WI38 (cell line): Measurements from ENCODE around the gene RAB28.

ENCODE experiments used
- H3K4me3 ChIP-seq: 2 replicates; pipeline ENCODE4 v1.5.1; 2011; ENCODE audit warnings: low read depth, mild to moderate bottlenecking, control low read depth, low read length
- TF ChIP-seq, protein P1 (sequence below): IDR thresholded peaks from 2 replicates; pipeline ENCODE4 v1.5.1; 2012; ENCODE audit warnings: low read depth, mild to moderate bottlenecking, control low read depth, low read length

The RAB28 gene

DNA sequence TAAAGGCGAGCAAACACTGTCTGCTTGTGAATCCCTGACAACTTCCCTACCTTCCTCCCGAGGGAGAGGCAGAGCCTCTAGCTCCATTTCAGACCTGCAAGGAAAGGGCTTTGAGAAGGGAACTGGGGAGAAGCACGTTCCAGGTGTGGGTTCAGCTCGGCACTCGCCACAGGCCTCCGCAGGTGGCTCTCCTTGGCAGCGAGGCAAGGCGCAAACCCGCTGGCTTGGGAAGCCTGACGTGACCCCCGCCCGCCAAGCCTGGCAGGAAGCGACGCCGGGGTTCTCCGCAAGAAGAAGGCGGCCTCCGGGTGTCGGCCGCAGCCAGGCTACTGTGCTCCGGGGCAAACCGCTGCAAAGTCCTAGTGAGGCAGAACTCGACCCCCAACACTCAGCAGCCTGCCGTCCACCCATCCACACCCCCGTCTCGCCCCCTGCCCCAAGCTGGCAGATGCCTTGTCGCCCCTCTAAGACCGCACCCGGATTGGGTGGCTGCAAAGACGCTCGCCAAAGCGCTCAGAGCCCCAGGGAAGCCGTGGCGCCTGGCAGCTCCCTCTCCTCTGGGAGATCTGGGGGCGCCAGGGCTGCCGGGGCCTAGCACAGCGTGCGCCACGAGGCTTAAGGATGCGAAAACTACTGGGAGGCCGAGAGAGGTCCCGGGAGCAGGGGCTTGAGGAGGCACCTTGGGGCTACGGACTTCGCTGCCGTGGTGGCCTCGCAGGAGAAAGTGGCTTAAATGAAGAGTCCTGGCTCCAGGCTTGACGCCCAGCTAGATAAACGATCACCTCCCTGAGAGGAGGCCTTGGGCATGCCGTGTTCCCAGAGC lies 38.4 kb upstream of the RAB28 start:
- no peak overlapping the region for H3K4me3 ChIP-seq
- TF ChIP-seq, protein P1, sequence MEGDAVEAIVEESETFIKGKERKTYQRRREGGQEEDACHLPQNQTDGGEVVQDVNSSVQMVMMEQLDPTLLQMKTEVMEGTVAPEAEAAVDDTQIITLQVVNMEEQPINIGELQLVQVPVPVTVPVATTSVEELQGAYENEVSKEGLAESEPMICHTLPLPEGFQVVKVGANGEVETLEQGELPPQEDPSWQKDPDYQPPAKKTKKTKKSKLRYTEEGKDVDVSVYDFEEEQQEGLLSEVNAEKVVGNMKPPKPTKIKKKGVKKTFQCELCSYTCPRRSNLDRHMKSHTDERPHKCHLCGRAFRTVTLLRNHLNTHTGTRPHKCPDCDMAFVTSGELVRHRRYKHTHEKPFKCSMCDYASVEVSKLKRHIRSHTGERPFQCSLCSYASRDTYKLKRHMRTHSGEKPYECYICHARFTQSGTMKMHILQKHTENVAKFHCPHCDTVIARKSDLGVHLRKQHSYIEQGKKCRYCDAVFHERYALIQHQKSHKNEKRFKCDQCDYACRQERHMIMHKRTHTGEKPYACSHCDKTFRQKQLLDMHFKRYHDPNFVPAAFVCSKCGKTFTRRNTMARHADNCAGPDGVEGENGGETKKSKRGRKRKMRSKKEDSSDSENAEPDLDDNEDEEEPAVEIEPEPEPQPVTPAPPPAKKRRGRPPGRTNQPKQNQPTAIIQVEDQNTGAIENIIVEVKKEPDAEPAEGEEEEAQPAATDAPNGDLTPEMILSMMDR: no peak

- H3K4me3 ChIP-seq: no peak overlapping the region
- TF ChIP-seq, protein P1: no peak
Measured at GRCh38 chr4:13521047-13521446, 36.9 kb upstream of the RAB28 start.

GRCh38 chr4:13516315-13516860 lies 32.2 kb upstream of the RAB28 start:
- TF ChIP-seq, protein P1: no peak
- no peak overlapping the region for H3K4me3 ChIP-seq

- no peak overlapping the region for H3K4me3 ChIP-seq
- TF ChIP-seq, protein P1: no peak
Measured at GRCh38 chr4:13515268-13515667, 31.1 kb upstream of the RAB28 start.

DNA sequence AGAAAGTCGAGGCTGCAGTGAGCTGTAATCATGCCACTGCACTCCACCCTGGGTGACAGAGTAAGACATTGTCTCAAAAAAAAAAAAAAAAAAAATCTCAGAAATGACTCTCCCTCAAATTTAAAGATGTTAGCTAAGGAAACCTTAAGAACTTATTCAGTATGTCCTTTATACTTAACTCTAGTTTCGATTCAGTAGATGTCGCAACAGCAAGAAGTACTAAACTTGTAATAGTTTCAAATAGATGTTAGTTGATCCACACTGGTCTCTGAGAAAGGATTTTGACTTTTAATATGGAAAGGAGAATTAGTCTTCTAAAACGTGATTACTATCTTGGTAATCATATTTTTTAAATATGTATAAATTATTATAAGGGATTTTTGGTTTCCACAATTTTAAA lies 30.6 kb upstream of the RAB28 start:
- H3K4me3 ChIP-seq: no peak overlapping the region
- TF ChIP-seq, protein P1: no peak

DNA sequence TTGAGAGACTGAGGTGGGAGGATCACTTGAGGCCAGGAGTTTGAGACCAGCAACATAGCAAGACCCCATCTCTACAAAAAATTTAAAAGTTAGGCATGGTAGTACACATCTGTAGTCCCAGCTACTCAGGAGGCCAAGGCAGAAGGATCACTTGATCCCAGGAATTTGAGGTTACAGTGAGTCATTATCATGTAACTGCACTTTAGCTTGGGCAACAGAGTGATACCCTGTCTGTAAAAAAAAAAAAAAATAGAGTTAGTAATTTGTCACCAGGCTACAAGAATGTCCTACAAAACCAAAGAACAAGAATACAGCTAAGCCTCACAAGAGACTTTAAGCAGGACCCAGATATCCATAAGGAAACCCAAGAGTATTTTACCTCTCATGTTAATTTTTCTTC lies 27.0 kb upstream of the RAB28 start:
- no peak overlapping the region for H3K4me3 ChIP-seq
- TF ChIP-seq, protein P1: no peak

DNA sequence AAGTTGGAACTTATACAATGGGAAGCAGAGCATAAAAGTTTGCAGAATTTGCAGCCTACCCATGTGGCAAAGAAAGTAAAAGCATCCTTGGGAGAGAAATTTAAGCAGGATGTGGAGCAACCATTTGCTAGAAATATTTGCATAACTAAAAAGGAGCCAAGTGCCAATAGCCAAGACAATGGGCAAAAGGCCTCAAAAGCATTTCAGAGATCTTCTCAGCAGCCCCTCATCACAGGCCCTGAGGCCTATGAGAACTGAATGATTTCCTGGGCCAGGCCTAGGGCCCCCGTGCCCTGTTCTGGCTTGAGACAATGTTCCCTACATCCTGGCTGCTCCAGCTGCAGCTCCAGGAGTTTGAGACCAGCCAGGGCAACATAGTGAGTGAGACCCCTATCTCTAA lies 25.3 kb upstream of the RAB28 start:
- TF ChIP-seq, protein P1: no peak
- H3K4me3 ChIP-seq: no peak overlapping the region
